HTR-8/SVneo (cell line): ENCODE data around the gene PLCH2.

Experiments
- DNase-seq: peaks from one replicate; pipeline ENCODE4 v3.0.0; 2011; ENCODE audit warnings: low spot score, mixed read lengths; ENCODE audit not compliant: insufficient read length
- FAIRE-seq: peaks from 2 replicates; lab custom pipeline; 2011; peaks lifted over from hg19 to GRCh38; lab: Jason Lieb, UNC

Gene PLCH2

DNA sequence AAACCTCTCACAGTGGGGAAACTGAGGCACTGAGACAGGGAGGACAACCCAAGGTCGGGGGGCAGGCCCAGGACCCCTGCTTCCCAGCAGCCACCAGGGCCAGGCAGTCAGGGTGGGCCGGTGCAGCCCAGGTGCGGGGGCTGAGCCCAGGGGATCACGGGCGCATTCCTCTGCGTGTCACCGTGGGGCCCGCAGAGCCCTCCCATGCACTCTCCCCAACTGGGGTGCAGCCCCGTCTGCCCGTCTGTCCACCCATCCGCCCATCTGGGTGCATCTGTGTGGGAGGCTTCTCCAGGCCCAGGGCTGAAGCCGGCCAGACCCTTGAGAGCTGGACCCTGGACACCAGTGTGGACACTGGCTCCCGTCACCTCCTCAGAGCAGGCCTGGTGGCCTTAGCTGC, 2.9 kb upstream of the PLCH2 start:
- no peak for FAIRE-seq
- DNase-seq = no peak

DNA sequence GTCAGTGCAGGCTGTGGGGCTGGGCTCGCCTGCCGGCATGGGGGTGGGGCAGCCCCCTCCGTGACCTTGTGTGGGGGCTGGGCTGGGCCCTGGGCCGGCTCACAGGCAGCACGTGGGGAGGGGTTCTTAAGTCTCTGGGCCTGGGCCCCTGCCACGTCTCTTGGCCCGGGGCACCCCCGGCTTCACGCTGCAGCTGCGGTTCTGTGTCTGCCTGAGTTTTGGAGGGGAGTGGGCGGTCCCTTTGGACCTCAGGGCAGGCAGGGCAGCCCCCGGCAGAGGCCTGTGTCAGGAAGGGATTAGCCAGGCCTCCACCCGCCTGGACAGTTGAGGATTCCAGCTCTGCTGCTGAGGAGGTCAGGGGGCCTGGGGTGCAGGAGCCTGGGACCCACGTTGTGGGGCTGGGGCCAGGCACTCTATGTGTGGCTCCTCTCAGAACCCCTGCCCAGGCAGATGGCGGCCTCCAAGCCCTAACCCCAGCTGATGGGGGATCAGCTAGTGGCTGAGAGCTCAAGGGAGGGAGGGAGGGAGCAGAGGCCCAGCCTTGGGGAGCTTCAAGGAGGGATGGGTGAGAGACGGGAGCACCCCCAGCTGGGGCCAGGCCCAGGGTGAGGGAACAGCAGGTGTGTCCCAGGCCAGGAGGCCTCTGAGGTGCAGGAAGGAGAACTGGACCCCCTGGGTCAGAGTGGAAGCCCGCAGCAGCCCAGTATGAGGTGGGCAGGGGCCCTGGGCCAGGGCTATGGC, 1.8 kb upstream of the PLCH2 start:
- DNase-seq (no peak), FAIRE-seq (no peak)

DNA sequence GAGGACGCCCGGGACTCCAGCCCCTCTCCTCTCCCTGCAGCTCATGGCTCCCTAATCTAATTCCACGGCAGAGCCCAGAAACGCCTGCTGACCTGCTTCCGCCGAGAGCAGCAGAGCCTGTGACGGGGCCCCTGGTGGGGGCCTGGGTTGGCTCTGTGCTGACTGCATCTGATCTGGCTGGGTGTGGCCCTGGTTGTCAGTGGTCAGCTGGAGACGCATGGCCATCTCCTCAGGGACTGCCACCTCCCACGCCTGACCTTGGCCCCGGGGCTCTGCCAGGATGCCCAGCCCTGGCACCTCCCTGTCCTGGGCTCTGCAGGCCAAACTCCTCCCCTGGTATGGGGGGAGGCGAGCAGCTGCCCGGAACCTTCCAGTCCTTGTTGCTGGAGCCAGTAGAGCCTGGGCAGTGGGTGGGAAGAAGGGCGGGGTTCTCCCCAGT, 1.1 kb upstream of the PLCH2 start:
- no peak for FAIRE-seq
- DNase-seq = no peak

DNA sequence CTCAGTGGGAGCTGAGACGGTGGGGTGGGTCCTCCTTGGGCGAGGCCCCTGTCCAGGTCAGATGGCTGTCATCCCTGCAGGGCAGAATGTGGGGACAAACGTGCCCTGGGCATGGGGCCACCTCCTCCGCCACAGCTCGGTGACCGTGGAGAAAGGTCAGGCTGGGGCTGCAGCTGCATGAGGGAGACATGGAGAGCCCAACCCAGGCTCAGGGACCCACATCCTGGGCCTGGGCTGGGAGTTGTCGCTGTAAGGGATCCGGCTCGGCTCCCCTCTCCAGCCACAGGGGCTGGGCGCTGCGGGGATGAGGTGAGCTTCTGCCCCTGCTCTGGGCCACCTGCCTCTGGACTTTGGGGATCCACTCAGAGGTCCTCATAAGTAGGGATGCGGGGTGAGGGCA, 518 bp upstream of the PLCH2 start:
- DNase-seq = no peak
- FAIRE-seq = no peak

DNA sequence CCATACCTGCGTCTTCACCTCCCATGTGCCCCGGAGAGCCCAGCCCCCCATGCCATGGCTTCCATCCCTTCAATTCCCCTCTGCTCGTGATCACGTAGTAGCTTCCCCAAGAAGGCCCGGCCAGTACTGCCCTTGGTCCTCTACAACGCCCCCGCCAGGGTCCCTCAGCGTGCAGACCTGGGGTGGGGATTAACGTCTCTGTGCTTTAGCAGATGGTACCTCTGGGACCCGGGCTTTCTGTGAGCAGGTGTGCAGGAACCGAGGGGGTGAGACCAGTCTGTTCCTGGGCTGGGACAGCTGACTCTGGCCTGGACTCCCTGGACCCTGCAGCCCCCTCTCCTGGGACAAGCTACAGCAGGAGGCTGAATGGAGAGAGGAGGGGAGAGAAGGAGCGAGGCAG, 1.2 kb downstream of the PLCH2 start:
- DNase-seq = no peak
- FAIRE-seq = no peak

DNA sequence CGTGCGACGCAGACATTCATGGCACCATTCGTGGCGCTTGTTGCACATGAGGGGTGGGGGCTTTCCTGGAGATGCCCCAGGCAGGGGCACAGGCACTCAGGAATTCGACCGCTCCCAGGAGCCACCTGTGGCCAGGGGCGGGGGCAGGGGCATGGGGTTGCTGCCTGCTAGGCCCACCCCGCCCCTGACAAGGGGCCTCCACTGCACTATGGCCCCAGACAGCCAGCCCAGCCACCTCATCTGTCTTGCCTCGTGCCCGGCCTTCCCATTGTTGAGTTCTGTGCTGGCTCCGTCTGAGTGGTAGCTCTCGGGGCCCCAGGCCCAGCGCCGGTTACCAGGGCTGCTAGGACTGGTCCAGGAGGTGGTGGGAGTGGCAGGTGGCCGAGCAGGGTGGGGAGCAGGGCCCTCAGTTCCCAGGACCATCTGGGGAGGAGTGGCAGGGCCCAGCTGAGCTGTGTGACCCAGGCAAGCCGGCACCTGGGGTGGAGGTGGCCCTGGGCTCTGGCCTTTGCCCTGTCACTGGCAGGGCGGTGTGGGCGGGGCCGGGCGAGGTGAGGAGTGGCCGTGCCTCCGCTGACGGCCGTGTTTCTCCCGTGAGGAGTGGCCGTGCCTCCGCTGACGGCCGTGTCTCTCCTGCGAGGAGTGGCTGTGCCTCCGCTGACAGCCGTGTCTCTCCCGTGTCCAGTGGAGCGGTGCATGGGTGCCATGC, 1.9 kb downstream of the PLCH2 start:
- no peak for FAIRE-seq
- DNase-seq = no peak

DNA sequence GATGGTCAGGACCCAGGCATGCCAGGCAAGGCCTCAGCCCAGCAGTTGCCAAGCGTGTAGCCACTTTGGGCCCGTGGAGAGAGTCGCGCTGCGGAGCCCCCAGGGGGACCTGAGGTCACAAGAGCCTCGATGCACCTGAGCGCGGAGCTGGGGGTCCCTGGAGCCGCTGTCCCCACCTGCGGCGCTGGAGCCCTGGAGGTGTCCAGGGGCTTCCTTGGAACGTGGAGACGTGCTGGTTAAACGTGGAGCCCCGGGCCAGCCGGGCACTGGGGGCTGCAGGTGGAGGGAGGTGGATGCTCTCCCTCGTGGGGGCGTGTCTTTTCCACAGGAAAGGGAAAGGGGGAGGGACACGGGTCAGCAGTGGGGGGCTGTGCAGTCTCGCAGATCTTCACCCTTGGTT, 3.1 kb downstream of the PLCH2 start:
- DNase-seq (no peak), FAIRE-seq (no peak)

DNA sequence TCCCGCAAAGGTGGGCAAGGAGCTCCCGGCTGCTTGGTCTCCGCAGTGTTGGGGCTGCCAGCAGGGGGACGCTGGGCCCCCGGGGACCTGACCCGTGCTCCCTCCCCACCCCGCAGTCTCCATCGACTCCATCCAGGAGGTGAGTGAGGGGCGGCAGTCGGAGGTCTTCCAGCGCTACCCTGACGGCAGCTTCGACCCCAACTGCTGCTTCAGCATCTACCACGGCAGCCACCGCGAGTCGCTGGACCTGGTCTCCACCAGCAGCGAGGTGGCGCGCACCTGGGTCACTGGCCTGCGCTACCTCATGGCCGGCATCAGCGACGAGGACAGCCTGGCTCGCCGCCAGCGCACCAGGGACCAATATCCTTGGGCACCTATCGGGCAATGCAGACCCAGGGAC, 3.5 kb downstream of the PLCH2 start:
- FAIRE-seq = no peak

DNA sequence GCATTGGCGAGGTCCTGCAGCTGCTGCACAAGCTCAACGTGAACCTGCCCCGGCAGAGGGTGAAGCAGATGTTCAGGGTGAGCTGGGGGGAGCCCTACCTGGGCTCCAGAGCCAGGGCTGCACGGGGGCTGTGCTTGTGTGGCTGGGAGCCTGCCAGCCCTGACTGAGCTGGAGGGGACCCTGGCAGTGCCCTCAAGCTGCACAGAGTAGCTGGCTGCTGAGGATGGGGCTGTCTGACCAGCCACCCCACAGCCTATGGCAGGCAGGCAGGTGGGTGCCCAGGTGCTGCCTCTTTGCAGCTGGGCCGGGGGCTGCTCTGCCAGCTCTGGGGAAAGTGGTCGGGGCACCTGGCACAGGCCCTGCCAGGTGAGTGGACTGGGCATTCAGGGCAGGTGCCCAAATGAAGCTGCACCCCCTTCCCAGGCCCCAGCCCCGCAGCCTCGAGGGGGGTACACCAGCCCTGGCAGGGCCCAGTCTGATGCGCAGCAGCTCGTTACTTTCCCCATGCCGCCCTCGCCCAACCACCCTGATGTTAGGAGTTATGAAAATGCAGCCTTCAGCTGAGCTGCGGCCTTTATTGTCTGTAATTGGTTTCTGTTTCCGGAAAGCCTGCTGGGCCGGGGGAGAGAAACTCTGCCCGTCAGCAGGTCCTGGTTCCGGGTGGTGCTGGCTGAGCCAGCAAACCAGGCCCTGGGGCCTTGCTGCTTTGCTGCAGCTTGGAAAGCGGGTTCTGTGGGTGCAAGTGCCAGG, 4.3 kb downstream of the PLCH2 start:
- DNase-seq = no peak
- FAIRE-seq = no peak

More for the DNA sequence above, 3.5 kb downstream of the PLCH2 start:
- DNase-seq = no peak

DNA sequence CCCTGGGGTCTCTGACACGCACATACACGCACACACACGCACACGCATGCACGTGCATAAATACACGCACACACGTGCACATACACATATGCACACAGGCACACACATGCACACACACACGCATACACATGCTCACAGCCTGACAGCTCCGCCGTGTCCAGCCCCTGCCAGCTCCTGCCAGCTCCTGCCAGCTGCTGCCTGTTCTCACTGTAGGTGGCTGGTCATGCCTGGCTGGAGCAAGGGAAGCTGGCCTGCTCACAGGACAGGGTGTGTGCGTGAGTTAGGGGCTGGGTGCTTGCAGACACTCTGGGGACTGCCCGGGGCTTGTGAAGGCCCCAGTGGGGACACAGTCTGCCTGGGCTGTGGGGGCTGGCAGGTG, 4.9 kb downstream of the PLCH2 start:
- FAIRE-seq (peak; percentile 40), DNase-seq (no peak)

DNA sequence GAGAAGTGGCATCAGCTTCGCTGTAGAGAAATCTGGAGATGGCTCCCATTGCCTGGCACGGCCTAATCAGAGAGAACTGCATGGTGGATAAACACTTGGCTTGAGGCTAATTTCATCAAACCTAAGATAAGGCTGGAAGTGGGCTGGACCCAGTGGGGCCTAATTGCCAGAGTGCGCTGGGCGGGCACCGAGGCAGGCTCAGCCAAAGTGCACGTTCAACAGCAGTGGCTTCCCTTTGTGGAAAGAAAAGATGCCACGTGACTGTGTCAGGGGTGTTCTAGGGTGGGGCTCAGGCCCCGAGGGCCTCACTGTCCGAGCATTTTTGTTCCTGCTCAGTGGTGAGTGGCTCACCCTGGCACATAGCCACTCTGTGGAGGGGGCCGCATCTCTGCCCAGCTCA, 5.8 kb downstream of the PLCH2 start:
- no peak for FAIRE-seq
- DNase-seq = no peak

DNA sequence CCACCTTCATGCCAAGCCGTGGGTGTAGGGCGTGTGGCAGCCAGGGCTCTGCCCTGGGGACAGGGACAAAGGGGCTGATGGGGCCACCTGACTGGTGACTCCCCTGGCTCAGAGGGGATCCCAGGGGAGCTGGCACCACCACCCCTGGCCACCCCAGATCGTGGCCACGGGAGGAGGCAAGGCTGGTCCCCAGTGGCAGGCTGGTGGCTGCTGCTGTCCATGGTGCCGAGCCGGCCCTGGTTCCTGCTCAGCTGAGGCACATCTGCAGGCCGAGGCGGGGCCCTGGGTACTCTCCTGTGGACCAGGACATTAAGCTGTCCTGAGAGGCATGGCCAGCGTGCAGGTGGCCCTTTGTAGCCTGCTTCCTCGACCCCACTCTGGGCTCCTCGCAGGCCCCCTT, 6.5 kb downstream of the PLCH2 start:
- no peak for DNase-seq
- FAIRE-seq = no peak

DNA sequence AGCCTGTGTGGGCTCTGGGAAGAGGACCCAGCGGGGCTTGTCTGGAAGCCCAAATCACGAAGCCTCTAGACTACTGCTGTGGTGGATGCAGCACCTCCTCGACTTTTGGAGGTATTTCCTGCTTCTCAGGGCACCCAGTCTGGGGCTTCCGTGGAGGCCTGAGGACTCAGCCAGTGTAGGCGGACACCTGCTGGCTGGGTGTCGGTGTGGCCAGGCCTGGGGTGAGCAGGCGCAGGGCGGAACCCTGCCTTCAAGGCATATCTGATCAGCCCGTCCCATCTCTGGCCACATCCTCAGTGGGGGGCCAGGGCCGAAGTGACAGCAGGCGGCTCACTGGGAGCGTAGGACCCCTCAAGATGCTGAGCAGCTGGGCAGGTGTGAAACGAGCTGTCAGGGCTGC, 6.9 kb downstream of the PLCH2 start:
- FAIRE-seq (no peak), DNase-seq (no peak)

DNA sequence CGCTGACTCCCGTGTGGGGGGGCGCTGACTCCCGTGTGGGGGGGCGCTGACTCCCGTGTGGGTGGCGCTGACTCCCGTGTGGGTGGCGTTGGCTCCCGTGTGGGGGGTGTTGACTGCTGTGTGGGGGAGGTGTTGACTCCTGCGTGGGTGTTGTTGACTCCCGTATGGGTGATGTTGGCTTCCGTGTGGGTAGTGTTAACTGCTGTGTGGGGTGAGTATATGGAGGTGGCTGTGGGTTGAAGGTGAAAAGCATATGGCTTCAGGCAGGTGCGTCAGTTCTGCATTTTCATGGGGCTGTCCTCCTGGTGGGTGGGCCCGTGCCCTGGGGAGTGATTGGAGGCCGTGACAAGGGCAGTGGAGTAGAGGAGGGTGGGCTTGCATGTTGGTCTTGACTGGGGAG, 7.9 kb downstream of the PLCH2 start:
- FAIRE-seq (no peak), DNase-seq (no peak)

DNA sequence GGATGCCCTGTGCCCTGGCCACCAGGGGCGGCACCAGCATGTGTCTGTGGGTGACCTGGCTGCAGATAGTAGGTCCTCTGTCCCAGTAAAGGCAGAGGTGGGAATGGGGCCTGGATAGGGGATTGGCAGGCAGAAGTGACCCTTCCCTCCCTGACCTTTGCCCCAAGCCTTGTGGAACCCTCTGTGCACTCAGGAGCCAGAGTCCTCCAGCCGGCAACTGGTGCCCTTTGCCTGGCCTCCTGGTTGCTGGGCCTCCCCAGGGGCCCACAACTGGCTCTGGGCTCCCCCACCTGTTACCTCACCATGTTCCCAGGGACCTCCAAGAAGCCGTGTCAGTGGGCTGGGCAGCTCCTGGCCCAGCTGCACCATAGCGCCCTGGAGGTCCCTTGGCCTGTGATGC, 10.0 kb downstream of the PLCH2 start:
- FAIRE-seq (no peak), DNase-seq (no peak)

DNA sequence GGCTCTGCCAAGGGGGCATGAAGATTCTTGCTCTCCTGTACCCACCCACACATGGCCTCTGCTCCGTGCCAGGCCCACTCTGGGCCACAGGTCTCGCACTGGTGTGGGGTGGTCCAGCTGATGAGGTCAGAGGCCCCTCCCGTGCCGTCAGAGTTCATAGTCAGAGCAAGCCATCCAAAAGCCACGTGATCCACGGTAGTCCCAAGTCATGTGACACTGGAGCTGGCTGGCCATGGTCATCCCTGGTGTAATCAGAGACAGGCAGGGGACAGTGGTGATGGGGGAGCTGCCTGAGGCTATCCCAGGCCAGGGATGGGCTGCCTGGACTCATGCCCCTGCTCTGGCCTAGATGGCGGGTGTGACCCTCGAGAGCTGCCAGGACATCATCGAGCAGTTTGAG, 10.5 kb downstream of the PLCH2 start:
- DNase-seq = no peak
- FAIRE-seq = no peak

DNA sequence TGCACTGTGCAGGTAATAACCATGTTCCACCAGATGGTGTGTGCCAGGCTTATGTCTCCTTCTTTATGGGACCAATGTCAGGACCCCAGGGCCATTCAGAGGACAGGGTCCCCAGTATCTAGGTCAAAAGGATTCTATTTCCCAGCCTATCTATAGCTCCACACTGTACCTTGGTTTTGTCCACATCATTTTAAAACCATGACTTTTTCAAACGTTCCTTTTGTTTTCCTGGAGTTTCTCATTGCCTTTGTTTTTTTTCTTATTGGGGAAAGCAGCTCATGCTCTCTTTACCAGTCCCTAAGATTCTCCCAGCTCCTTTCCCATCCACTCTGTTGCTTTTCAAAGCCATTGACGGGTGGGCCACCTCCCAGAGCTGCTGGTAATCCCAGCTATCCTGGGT, 12.6 kb downstream of the PLCH2 start:
- FAIRE-seq (no peak), DNase-seq (no peak)

DNA sequence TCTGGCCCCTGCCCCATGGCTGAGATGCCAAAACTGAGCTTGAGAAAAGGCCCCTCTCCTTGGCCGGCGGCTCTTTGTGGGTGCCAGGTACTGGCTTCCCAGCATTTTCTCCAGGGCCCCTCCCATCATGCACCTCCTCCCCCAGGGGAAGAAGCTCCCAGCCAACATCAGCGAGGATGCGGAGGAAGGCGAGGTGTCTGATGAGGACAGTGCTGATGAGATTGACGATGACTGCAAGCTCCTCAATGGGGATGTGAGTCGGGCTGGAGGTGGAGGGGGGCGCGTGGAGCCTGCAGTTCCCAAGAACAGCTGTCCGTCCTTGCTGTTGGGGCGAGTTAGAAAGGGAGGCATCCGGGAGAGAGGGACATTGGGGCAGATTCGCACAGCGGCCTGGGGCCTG, 13.5 kb downstream of the PLCH2 start:
- FAIRE-seq (no peak), DNase-seq (no peak)

DNA sequence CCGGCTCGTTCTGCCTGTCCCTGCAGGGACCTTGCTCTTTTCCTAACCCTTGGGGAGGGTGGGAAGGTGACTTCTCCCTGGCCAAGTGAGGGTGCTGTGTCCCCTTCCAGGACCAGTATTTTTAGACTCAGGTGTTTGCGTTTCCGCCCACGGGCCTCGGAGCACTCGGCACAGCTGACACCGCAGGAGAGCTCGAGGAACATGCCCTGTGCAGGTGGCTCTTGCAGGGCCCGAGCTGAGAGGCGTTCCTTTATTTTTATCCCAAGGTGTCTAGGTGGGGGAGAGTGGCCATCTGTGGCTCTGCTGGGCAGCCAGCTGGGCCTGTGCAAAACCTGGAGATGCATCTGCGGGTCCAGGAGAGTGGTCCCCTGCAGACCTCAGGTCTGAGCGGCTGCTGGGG, 16.0 kb downstream of the PLCH2 start:
- no peak for FAIRE-seq

DNA sequence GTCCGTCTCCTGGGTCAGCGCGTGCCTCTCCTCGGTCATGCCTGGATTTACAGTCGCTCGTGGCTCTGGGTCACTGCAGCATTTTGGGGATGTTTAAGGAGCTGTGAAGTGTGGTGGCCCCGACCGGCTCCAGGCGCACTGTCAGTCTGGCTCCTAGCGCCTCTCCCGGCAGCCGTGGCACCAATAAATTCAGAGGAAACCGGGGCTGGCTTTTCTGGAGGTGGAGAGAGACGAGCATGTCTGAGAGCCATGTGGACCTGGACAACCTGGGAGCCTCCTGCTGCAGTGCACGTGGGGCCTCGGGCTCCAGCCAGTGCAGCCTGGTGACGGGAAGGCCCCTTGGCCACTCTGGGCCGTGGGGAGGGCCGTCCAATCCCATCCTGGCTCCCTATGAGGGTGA, 17.1 kb downstream of the PLCH2 start:
- DNase-seq (no peak), FAIRE-seq (no peak)

More for the DNA sequence above, 16.0 kb downstream of the PLCH2 start:
- no peak for DNase-seq

DNA sequence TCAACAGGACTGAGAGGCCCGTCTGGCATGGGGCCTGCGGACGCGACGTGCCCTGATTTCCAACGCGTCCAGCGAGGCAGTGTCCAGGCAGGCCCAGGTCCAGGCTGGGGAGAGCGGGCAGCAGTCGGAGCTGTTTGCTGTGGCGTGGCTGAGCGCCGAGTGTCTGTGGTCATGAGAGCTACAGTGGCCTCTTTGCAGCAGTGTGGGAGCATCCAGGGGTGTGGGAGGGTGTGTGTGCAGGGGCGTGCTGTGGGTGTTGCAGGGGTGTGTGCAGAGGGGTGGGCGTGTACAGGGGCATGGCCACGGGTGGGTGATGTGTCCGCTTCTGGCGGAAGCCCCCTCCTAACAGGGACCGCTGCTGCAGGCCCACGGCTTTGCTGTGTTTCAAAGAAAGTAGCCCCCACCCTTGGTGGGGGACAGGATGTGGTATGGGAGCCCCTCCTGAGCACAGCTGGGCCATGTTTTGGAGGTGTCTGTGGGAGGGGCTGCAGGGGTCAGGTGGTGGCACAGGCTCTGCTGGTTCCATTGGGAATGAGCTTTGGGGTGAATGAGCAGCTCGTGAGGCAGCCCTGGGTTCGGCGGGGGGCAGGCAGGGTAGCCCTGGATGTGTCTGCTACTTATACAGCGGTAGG, 17.7 kb downstream of the PLCH2 start:
- no peak for FAIRE-seq

More for the DNA sequence above, 17.7 kb downstream of the PLCH2 start:
- DNase-seq = no peak
